Activated naive CD4-positive, alpha-beta T cell (primary cell): ENCODE data around the gene ITPK1.

ENCODE experiments used
- DNase-seq, 4 experiments: peaks; one replicate each; lab custom pipeline; 2025; lab: John Stamatoyannopoulos, UW

ITPK1 gene

DNA sequence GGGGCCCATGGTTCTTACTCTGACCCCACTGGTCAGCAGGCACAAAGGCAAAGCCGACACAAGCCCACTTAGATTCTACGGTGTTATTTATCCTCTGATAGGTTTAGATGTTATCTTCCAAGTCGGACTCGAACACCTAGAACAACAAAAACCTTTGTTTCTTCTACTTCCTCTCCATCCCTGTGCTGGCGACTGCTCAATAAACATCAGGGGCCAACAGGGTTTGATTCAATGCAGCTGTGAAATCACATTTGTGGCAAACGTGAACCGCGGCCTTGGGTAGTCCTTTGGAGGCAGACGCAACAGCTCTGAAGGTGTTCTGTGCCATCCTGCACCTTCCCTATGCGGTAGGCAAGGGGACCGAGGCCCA lies 105.6 kb downstream of the ITPK1 start:
- DNase-seq, result no peak

DNA sequence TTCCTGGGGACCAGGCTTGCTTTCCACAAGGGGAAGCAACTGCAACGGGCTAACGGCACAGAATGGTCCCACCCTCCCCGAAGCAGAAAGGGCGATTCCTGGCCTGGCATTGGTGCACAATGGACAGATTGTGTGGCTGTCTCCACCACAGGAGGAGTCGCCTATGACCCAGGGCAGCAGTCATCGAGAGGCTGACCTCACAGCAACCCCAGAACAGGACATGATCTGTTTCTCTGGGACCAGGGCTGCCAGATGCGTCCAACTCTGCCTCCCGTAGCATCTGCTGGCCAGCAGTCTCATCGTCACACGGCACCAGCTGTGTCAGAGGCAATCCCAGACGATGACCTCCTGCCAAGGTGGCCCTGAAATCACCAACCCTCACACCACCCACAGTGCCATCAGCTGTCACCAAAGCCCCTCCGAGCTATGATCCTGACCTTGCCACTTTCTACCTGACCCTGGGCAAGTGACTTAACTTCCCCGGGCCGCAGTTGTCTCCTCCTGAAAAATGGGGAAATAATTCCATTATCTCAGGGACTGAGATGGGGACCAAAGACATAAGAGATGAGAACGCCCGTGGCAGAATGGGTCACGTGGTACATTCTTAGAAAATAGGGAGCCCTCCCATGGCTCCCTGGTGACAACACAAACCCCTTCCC lies 106.1 kb downstream of the ITPK1 start:
- DNase-seq, result no peak

DNA sequence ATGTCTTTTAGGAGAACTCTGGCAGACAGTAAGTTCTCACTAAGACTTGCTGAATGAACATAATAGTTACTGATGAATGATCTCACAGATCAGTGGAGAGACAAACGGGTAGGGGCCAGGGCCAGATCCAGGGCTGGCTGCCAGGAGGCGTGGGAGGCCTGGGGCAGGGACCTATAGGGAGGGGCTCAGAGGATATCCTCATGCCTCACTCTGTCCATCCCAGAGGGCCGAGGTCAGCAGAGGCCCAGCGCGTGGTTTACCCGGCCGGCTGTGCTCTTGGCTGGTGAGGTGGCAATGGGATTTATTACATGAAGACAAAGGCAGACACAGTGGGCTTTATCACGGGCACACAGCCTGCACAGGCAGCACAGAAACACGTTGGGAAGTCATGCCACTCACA lies 107.3 kb downstream of the ITPK1 start:
- no peak for DNase-seq

DNA sequence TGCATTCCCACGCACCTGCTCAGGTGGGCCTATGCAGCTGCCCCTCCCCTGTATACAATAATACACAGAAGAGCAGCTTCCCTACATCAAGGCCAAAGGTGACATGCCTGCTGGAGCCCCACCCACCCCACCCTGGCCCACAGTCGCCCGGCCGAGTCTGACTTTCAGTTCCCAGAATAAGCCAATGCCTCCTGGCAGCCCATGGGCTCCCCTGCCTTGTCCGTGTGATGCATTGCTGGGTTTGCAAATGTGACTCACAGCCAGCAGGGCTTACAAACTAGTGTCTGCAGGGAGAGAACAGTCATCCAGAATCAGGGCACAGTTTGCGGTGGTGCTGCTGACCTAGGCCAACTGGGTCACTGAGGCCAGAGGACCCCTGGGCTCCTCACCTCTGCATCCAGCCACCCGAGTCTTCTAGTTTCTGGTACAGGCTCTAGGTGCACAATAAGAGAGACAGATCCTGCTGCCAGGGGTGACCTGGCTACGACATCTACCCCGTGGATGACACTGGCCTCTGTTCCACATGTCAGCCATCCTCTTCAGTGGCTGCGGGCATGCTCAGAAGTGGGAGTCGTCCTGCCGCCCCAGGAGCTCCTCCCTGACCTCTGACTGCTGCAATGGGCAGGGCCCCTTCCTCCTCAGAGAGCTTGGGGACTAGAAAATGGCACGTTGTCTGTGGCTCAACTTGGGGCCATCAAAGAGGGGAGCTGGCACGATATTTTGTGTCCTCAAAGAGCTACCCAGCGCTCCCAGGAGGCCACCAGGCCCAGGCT lies 108.3 kb downstream of the ITPK1 start:
- no peak for DNase-seq

DNA sequence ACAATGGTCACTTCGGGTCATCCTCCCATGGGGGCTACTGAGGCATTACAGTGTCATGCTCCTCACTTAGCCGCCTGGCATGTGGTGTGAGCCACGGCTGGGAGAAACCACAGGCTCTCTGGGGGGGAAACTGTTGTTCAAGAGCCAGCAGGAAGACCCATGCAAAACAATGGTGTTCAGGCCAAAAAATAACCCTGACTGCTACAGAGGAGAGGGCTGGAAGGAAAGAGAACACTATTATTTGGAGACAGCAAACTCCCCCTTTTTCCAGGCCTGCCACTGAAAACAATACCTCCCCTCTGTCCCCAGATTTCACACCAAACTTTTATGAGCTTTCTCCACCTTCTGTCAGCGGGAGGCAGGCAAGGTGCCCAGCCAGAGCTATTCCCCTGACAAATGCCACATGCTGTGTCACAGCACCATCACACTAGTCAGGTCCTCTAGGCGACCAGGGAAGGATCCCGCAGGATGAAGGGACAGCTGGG lies 109.1 kb downstream of the ITPK1 start:
- no peak for DNase-seq

DNA sequence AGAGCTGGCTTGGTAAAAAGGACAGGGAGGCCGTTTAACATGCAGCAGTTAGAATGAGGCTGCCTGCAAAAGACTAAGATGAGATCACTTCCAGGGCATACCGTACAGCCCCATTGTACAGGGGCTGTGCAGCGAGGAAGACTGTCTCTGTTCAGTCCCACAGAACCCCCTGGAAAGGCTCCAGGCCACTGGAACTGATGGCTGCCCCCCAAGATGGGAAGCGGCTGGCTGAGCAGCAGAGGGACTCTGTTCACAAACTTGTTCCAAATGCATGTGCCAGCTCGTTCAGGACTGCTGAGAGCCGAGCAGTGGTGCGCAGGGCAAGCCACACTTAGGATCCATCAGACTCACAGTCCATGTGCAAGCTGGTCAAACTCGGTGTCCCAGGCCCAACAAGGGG lies 109.9 kb downstream of the ITPK1 start:
- DNase-seq, result no peak

DNA sequence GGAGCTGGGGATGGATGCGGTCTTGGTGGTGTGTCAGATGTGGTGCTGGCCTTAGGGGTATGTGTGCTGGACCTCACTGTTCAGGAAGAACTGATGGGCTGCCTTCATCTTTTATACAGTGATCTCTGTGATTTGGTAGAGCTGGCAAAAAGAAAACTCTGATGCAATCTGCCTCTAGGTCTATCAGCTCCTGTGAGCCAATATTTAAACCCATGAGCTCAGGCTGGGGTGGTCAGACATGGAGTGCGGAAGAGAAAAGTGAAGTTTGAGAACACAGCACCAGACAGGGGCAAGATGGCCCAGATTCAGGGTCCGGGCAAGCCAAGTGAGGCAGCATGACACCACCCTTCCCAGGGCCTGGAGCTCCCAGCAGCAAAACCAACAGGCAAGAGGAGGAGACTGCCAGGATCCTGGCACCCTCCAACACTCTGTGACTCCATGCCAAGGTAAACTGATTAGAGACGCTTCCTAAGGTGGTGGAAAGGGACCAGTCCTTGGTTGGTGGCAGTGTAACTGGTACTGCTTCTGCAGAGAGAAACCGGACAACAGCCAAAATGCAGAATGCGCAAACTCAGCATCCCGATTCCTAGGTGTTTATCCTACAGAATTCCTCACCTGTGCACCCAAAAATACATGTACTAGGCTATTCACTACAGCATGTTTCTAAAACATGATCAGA lies 110.5 kb downstream of the ITPK1 start:
- DNase-seq, result no peak

DNA sequence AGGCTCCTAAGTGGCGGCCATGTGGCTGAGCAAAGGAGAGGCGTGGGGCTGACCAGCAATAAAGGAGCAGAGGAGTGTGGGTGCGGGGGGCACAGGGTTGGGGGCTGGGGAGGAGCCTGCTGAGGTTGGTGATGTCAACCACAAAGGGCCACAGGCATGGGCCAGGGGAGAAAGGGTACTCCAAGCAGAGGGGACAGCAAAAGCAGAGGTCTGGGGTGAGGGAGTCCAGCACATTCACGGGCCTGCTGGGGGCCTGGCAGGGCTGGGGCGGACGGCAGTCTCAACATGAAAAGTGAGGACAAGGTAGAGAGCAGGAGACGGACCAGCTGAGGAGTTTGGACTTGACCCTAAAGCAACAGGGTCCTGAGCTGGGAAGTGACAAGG lies 111.0 kb downstream of the ITPK1 start:
- no peak for DNase-seq

DNA sequence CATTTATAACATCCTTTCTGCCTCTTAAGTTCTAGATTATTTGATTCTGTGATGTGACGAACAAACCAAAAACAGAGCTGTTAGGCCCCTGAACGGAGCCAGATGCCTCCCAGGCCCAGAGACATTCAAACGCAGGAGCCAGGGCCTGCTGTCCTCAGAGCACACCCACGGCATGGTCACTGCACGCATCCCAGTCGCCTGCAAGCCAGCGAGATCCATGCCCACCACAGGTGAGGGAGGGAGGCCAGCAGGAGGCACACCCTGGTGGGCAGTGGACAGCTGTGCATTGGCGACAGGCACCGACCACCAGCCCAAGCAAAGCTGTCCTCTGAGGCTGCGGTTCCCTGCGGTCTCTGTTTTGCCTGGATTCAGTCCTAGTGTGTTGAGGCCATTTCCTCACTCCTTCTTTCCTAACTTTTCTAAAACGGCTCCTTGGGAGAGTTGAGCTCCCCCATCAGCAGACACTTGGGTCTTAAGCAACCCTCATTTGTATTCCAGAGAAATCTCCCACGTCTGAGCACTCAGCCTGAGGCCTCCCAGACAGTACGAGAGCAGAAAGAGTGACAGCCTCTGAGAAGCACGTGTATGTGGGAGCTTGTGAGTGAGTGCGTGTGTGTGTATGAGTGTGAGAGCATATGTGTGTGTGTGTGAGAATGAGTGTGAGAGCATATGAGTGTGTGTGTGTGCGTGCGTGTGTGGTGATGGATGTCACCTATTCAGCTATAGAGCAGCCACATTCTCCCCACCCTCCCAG lies 111.6 kb downstream of the ITPK1 start:
- DNase-seq, result no peak

DNA sequence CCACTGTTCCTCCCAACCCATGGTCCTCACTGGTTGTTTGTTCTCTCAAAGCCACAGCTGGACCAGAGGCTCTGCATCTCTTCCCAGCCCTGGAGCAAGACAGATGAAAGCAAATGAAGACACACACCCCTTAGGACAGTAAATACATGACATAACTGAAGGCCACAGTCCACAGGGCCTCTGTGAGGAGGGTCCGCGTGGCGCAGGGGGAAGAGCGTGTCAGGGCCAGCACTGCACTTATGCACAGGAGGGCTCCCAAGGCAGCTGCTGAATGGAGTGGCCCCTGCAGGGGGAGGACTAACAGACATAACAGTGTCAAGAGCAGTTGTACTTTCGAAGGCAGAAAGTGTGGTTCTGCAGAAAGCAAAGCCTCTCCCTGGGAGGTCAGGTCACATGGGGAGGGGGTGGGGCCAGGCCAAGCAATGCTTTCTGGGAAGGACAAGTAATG lies 112.8 kb downstream of the ITPK1 start:
- DNase-seq, result no peak

DNA sequence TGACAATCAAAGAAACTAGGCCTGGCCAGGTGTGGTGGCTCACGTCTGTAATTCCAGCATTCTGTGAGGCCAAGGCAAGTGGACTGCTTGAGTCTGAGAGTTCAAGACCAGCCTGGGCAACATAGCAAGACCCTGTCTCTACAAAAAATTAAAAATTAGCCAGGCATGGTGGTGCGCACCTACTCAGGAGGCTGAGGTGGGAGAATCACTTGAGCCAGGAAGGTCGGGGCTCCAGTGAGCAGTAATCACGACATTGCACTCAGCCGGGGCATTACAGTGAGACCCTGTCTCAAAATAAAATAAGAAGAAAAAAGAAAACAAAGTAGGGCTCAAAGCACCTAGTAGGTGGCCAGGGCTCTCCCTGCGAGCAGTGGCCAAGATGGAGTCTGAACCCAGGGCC lies 113.7 kb downstream of the ITPK1 start:
- no peak for DNase-seq

DNA sequence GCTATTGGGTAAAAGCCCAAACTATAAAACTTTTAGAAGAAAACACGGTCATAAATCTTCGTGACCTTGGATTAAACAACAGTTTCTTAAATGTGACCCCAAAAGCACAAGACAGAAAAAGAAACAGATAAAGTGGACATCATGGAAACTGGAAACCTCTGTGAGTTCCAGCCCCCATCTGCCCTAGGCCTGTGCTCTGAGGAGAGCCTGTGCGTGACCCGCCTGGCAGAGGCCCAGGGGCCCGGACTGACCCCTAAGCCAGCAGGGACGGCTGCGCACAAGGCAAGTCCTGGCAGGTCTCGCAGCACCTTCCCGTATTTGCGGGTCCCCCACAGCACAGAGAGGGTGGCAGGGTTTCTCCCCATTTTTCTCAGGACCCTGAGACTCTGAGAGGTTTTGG lies 116.8 kb downstream of the ITPK1 start:
- no peak for DNase-seq

DNA sequence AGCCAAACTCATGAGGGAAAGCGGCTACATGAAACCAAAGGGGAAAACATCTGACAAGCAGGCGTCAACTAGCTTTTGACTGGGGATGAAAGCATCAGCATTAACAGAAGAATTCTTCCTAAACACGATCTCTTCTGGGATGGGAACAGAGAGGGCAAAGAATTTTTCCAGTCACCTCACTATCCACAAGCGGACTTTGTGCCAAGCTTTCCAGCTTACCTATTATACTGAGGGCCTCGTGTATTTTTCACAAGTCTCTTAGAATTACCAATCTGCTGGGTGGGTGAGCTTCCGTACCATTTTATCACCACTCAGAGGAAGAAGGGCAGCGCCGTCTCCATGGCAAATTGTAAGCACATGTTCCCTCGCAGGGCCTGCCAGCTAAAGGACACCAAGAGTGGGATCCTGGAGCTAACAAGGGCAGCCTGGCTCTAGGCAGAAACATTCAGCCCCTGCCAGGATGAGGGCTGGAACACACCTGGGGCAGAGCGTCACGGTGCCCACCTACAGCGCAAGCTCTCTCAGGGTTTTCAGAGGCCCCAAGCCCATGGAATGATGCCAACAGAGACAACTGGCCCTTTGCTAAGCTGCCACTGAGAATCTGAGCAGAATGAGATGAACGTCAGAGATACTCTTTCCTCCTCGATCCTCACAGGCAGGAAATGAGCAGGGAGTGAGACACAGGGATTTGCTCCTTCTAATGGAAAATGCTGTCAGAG lies 118.2 kb downstream of the ITPK1 start:
- no peak for DNase-seq

DNA sequence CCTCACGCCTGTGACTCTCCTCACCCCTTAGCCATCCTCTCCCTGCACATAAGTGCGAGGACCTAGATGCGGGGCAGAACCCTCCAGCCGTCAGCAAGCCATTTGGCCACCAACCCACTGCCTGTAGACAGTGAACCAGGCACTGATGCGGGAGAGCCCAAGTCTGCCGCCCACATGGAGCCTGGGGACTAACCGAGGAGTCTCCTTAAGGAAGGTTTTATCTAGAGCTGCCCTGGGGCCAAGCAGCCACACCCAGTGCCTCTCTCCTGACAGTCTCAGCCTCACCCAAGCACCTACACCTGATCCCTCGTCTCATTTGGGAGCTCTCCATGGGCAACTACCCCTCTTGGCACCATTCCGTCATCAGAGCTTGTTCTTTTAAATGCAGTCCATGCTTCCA lies 120.1 kb downstream of the ITPK1 start:
- DNase-seq, result no peak

DNA sequence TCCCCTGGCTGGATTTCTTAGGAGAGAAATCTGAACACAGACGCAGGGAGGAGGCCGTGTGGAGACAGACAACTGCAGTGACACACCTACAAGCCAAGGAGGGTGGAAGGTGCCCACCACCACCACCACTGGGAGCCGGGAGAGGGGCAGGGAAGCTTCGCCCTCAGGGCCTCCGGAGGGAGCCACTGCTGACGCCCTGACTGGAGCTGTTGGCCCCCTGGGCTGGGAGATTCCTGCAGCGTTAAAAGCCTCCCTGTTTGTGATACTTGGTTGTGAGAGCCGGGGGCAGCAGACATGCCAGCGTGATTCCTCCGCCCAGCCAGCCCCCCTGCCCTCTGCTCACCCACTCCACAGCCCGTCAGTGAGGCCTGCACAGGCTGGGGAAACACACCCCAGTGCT lies 120.8 kb downstream of the ITPK1 start:
- no peak for DNase-seq

DNA sequence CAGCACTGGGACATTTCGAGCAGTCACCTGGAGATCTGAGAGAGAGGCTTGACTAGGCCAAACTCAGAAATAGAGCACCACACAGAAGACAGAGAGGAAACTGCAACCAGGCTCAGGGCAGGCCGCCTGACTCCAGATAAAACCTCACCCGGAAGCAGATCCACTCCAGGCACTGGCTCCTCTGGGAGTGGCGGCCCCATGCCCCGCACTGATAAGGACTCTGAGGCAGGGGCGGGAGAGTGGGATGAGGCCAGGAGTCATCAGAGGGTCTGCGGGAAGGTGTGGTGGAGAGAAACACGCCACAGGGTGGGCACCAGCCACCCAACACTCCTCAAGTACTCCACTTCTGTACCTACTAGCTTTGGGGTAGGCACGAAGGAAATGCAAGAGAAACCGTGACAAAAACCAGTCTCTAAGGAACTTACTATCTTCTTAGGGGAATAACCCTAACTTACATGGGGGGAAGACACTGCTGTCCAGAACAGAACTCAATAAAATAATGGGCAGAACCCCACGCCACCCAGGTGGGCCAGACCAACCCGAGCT lies 121.5 kb downstream of the ITPK1 start:
- no peak for DNase-seq

DNA sequence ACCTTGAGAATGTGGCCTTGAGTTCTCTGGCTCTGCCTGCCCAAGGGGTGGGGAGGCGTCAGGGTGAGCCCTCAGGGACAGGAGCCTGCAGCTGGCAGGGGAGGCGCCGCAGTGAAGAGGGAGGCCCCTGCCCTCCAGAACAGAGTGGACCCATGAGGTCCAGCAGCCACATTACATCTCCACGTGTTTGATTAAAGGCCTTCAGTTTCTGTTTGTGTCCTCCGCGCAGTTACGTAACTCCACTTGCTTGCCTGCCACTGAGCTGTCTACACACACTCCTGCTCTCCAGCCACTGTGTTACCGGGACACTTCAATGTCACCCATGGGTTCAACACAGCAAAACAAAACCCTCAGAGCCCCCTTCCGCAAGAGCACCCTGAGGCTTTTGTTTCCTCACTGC lies 122.4 kb downstream of the ITPK1 start:
- no peak for DNase-seq

DNA sequence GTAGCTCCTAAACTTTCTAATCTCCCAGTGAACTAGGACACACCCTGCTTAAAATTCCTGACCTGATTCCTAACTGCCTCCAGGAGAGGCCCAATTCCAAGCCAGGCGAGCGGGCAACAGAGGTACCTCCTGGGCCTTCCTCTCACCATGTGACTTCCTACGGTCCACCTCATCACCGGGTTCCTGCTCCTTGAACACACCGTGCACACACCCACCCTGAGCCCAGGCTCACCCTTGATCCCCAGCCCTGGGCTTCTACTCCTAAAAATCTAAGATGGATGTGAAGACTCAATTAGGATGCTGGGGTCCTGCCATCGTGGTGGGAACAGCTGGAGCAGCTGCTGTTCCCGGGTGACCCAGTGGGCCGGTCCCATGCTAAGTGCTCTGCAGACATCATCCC lies 124.2 kb downstream of the ITPK1 start:
- DNase-seq, result no peak

DNA sequence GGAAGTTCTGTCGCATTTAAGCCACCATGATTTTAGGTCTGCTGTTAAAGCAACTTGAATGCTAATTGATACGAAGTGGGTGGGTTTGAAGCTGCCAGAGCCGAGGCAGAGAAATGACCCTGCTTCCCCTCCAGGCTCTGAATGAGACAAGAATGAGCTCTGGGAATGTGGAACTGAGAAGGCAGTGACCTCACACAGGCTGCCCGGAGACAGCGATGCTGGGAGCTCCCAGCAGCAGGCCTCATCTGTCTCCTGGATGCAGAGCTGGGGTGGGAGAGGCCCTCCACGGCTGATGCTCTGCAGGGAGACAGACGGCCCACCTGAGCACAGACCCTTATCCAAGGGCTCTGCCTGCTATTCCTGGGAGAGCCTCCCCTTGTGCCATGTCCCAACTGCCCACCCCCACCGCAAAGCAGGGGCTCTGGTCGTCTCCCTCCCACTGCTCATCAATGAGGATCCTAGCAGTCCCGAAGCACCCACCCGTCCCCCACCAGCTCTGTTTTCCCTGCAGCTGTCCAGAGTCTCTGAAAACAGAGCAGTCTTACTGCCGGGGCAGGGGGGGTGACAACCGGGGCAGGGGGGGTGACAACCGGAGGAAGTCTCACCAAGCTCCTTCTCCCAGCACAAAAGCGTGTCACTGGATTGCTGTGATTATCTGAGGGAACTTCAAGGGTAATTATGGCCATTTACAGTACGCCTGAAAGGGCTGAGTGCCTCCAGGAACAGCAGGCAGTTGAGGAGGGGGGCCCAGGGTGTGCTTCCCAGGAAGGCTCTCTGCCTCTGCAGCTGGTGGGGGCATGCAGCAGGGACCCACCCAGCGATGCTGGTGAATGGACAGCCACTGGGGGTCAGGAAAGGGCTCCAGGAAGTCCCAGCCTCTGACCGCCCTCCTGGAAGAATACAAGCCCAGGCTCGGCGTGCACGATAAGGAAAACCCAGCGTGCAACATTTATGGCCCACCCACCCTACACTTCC lies 125.0 kb downstream of the ITPK1 start:
- DNase-seq, result no peak
